HG02884 (cell line): ENCODE results near the gene SLC17A8.

Source experiments
- ATAC-seq: cut with Tn5 transposase; IDR thresholded peaks from one replicate; pipeline ENCODE4 v1.9.1; 2021; ENCODE audit warnings: mild to moderate bottlenecking, moderate library complexity; ENCODE audit not compliant: unreplicated experiment

The SLC17A8 gene

GRCh38 chr12:100368066-100368465, 11.2 kb downstream of the SLC17A8 start:
- ATAC-seq: no peak

DNA sequence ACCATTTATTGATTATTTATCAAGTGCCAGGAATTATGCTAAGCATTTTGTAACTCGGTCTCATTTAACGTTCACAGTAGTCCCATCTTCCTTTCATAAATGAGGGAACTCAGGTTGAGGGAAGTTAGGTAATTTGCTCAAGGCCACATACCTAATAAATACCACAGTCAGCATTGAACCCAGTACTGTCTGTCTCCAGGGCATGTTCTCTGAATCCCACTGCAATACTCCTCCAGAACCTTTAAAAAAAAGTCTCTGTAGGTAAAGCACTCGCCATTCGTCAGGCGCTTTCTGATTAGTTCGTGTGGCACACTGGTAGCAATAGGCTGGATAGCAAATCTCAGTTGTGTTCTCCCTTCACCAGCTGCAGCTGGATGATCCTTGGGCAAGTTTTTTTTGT, 14.3 kb downstream of the SLC17A8 start:
- ATAC-seq: no peak

DNA sequence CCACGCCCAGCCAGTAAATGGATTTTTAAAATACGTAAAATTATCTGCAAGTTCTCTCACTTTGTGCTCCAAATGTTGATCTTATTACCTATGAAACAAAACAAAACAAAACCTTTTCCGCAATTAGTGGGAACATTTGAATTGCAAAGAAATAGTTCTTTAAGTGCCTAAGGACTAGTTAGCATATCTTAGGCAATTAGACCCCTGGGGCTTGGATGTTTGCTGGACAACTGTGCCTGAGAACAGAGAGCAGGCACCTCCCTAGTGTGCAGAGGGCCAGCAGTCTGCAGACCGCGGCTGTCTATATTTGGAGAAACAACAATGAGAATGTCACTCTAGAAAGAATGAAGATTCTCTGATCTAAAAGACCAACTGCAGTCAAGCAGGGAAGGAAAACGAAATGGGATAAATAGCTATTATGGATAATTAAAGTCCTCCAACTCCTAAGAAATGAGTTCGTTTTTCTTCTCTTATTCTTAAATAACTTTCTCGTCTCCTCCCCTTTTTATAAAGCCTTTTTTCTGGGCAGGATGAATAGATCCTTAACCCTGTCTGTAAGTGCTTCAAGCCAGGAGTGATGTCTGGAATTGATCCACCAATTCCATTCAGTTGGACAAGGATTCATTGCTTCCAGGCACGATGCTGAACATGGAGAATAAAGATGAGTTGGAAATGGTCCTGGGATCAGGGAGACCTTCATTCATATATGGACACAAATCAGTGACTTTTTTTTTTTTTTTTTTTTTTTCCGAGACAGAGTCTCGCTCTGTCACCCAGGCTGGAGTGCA, 16.2 kb downstream of the SLC17A8 start:
- ATAC-seq: no peak

GRCh38 chr12:100375038-100375735, 18.3 kb downstream of the SLC17A8 start:
- ATAC-seq: no peak

GRCh38 chr12:100376161-100376560, 19.3 kb downstream of the SLC17A8 start:
- no peak for ATAC-seq

GRCh38 chr12:100381379-100381778, 24.5 kb downstream of the SLC17A8 start:
- peak; percentile 62 for ATAC-seq

DNA sequence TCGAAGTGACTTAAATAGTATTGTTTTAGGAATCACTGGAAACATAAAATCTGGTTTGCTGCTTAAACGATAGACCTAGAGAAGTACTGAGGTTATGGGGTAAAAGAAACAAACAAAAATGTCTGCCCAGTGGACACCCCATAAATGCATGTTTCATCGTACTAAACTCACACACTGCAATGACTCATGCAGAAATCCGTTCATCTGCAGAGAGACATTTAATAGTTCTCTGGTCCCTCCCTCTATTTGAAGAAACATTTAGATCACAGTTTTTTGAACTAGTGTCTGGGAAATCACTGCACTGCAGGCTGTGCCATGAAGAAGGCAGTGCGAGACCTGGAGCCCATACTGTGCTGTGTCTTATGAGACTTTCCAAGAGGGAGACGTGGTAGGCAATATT, 25.5 kb downstream of the SLC17A8 start:
- ATAC-seq: no peak

DNA sequence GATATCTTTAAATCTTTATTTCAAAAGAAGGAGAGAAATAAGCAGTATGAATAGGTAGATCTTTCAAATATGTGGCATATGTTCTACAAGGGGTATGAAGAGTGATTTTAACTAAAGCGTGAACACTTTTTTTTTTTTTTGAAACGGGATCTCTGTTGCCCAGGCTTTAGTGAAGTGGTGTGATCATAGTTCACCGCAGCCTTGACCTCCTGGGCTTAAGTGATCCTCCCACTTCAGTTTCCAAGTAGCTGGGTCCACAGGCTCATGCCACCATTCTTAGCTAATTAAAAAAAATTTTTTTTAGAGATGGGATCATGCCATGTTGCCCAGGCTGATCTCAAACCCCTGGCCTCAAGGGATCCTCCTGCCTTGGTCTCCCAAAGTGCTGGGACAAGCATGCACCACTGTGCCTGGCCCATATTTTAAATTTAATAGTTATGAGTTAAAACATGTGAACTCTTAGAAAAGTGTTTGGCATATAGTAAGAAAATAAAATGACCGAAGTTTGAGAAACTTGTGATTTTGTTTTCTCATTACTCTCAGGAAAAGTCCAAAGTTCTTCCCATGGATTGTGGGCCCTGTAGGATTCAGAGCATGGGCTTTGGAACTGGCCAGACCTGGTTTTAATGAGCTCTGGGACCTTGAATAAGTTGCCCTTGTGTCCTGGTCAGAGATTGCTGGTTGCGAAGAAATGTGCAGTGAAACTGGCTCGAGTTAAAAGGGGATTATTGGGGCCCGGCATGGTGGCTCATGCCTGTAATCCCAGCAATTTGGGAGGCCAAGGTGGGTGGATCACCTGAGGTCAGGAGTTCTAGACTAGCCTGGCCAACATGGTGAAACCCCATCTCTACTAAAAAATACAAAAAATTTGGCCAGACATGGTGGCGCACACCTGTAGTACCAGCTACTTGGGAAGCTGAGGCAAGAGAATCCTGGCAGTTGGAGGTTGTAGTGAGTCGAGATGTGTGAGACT, 27.0 kb downstream of the SLC17A8 start:
- no peak for ATAC-seq

GRCh38 chr12:100384559-100384935, 27.7 kb downstream of the SLC17A8 start:
- no peak for ATAC-seq

GRCh38 chr12:100388382-100388781, 31.5 kb downstream of the SLC17A8 start:
- ATAC-seq: no peak

- no peak for ATAC-seq
These were observed 35.0 kb downstream of the SLC17A8 start for GRCh38 chr12:100391856-100392255.

- ATAC-seq: no peak
These were observed 36.3 kb downstream of the SLC17A8 start for GRCh38 chr12:100393200-100393599.

DNA sequence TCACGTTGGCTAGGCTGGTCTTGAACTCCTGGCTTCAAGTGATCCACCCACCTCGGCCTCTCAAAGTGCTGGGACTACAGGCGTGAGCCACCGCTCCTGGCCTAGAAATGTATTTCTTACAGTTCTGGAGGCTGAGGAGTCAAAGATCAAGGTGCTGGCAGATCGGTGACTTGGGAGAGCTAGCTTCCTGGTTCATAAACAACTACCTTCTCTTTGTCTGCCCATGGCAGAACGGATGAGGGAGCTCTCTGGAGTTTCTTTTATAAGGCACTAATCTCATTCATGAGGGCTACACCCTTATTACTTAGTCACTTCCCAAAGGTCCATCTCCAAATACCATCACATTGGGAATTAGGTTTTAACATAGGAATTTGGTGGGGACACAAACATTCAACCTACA, 38.9 kb downstream of the SLC17A8 start:
- ATAC-seq: no peak

DNA sequence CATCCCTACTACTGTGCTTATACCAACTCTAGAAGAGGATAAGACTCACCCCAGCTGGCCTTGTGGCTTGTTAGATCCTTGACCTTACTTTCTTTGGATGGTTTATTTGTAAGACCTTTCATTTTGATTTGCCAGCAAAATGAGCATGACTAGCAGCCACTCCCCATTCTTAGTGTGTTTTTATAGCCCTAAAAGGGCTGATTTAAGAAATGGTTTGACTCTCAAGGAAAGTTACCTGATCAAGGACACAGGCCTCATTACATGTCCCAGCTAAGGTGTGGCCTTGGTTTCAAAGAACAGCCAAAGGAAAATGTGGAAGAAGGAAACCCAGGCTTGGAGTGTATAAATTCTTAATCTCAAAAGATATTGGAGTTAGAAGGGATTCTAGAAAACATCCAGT, 41.4 kb downstream of the SLC17A8 start:
- ATAC-seq: no peak

DNA sequence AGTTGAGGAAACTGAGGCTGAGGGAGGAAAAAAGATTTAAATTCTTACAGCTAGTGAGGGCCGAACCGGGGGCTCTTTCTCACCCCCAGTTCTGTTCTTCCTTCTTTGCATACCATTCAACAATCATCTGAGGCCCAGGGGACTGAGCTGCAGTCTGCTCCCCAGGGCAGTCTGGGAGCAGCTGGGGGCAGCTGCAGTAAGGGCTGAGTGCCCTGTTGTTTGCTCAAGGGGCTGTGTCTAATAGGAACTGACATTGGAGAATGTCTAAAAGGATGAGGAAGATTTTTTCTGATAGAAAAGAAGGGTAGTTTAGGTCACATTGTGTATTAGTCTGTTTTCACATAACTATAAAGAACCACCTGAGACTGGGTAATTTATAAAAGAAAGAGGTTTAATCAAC, 42.2 kb downstream of the SLC17A8 start:
- ATAC-seq: no peak

DNA sequence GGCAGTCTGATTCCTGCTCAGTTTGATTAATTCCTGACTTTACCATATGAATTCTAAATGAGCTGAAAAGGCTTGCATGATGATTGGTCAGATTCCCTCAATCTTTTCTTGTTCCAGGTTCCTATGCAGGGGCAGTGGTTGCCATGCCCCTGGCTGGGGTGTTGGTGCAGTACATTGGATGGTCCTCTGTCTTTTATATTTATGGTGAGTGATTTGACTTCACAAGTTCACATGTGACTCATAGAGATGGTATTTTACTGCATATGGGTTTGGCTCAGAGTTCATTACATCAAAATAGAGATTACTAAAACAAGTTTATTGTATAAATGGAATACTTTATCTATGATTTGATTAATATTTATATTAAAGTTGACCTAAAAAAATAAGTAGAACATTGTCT, 44.8 kb downstream of the SLC17A8 start:
- ATAC-seq: no peak

DNA sequence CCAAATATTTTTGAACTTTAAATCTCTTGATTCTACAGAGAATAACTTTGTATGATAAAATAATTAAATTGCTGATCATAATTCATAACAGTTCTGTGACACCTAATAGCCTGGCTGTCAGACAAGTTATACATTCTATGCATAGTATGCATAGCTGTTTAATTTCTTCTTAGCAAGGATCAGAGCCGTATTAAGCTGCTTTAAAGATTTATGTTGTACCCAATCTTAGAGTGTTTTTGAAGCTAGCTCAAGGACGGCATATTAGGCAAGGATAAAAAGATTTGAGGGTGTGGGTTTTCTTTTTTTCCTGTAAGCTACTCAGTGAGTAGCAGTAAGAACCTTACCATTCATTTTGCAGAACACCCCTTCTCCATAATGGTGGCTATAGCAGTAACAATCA, 45.9 kb downstream of the SLC17A8 start:
- ATAC-seq: no peak

- ATAC-seq: no peak
These were observed 46.6 kb downstream of the SLC17A8 start for GRCh38 chr12:100403446-100403845.

GRCh38 chr12:100404769-100405407, 48.0 kb downstream of the SLC17A8 start:
- no peak for ATAC-seq

DNA sequence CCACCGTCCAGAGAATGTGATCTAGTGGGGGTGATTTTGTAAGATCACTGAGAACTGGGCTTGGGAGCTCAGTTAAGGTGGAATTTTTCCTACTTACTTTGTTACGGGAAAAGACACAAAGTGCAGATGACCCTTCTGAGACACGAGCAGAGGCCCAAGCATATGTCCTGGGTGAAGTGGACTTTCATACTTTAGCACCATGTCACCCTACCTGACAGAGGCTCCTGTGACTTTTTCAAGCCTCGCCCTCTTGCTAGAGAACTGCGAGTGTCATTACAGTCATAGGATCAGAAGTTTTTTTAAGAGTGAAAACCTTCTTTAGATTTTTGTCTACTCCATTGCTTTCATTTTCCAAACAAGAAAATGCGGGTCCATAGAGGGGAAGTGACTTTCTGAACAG, 56.1 kb downstream of the SLC17A8 start:
- ATAC-seq: no peak

GRCh38 chr12:100414739-100415138, 57.9 kb downstream of the SLC17A8 start:
- ATAC-seq: no peak
